SK-N-SH treated with all-trans-retinoic acid at 6 μM for 48 hours (cell line): ENCODE data around the gene HOXA2.

Experiments used
- ATAC-seq: fragments of 200-7000 bp; cut with Tn5 transposase; 3 replicates; pipeline ENCODE4 v1.9.1; 2020; ENCODE audit warnings: mild to moderate bottlenecking, moderate library complexity
- ARNTL ChIP-seq: fragments of 450-650 bp; formaldehyde crosslinking; IDR thresholded peaks from 2 replicates; pipeline ENCODE4 v1.5.0; 2020; ENCODE audit warnings: low read depth, mild to moderate bottlenecking, moderate library complexity, borderline replicate concordance
- BACH2 ChIP-seq: fragments of 250-450 bp; sonication (Bioruptor Pico); IDR thresholded peaks from 2 replicates; pipeline ENCODE4 v1.9.0; 2021; ENCODE audit warnings: mild to moderate bottlenecking, borderline replicate concordance
- CREB5 ChIP-seq: fragments of 250-450 bp; sonication (Bioruptor Pico); IDR thresholded peaks from 2 replicates; pipeline ENCODE4 v1.5.1; 2020; ENCODE audit warnings: low read depth, mild to moderate bottlenecking, moderate library complexity
- CSDC2 ChIP-seq: fragments of 250-450 bp; sonication (Bioruptor Pico); IDR thresholded peaks from 2 replicates; pipeline ENCODE4 v1.5.0; 2020; ENCODE audit warnings: mild to moderate bottlenecking, moderate library complexity
- CSRNP3 ChIP-seq: fragments of 250-450 bp; sonication (Bioruptor Pico); IDR thresholded peaks from 2 replicates; pipeline ENCODE4 v1.5.1; 2021; ENCODE audit warnings: mild to moderate bottlenecking, moderate library complexity
- GLIS3 ChIP-seq: fragments of 250-450 bp; sonication (Bioruptor Pico); IDR thresholded peaks from 2 replicates; pipeline ENCODE4 v1.5.0; 2020; ENCODE audit warnings: mild to moderate bottlenecking, moderate library complexity
- ISL1 ChIP-seq: fragments of 250-450 bp; sonication (Bioruptor Pico); IDR thresholded peaks from 2 replicates; pipeline ENCODE4 v2.1.2; 2022; ENCODE audit warnings: mild to moderate bottlenecking, moderate library complexity
- OSR1 ChIP-seq: fragments of 250-450 bp; sonication (Bioruptor Pico); IDR thresholded peaks from 2 replicates; pipeline ENCODE4 v1.8.0; 2022; ENCODE audit warnings: moderate library complexity, mild to moderate bottlenecking, inconsistent platforms
- PATZ1 ChIP-seq: fragments of 250-450 bp; sonication (Bioruptor Pico); IDR thresholded peaks from 2 replicates; pipeline ENCODE4 v1.8.0; 2020; ENCODE audit warnings: mild to moderate bottlenecking, moderate library complexity, borderline replicate concordance
- POU6F1 ChIP-seq: fragments of 250-450 bp; sonication (Bioruptor Pico); IDR thresholded peaks from 2 replicates; pipeline ENCODE4 v1.8.0; 2021; ENCODE audit warnings: low read depth, mild to moderate bottlenecking, moderate library complexity, borderline replicate concordance
- SNAI2 ChIP-seq: fragments of 250-450 bp; sonication (Bioruptor Pico); IDR thresholded peaks from 2 replicates; pipeline ENCODE4 v1.5.0; 2020; ENCODE audit warnings: mild to moderate bottlenecking, moderate library complexity
- TOX ChIP-seq: fragments of 250-450 bp; sonication (Bioruptor Pico); IDR thresholded peaks from 2 replicates; pipeline ENCODE4 v1.8.0; 2021; ENCODE audit warnings: mild to moderate bottlenecking, moderate library complexity, borderline replicate concordance
- TSHZ2 ChIP-seq: fragments of 250-450 bp; sonication (Bioruptor Pico); IDR thresholded peaks from 2 replicates; pipeline ENCODE4 v1.5.0; 2020; ENCODE audit warnings: mild to moderate bottlenecking, moderate library complexity
- ZFP3 ChIP-seq: fragments of 250-450 bp; sonication (Bioruptor Pico); IDR thresholded peaks from 2 replicates; pipeline ENCODE4 v1.5.0; 2020; ENCODE audit warnings: mild to moderate bottlenecking, moderate library complexity
- ZFP30 ChIP-seq: fragments of 450-650 bp; formaldehyde crosslinking; IDR thresholded peaks from 2 replicates; pipeline ENCODE4 v1.5.0; 2022; ENCODE audit warnings: mild to moderate bottlenecking, moderate library complexity
- ZNF565 ChIP-seq: fragments of 450-650 bp; formaldehyde crosslinking; conservative IDR thresholded peaks from 2 replicates; pipeline ENCODE4 v1.5.0; 2020; ENCODE audit warnings: low read depth, mild to moderate bottlenecking, moderate library complexity
- ZNF70 ChIP-seq: fragments of 450-650 bp; formaldehyde crosslinking; IDR thresholded peaks from 2 replicates; pipeline ENCODE4 v1.5.0; 2020; ENCODE audit warnings: mild to moderate bottlenecking, moderate library complexity
- ZNF8 ChIP-seq: fragments of 450-650 bp; formaldehyde crosslinking; IDR thresholded peaks from 2 replicates; pipeline ENCODE4 v1.5.0; 2020; ENCODE audit warnings: mild to moderate bottlenecking, moderate library complexity

Gene HOXA2

GRCh38 chr7:27146491-27147198, 44.2 kb upstream of the HOXA2 start (continued):
- TF ChIP-seq POU6F1 (CRISPR knock-in tag): no peak
- no peak for TF ChIP-seq CSDC2 (CRISPR knock-in tag)

- no peak for ATAC-seq
- TF ChIP-seq ZNF70 (CRISPR knock-in tag): no peak
- no peak for TF ChIP-seq SNAI2 (CRISPR knock-in tag)
- no peak for TF ChIP-seq POU6F1 (CRISPR knock-in tag)
- no peak for TF ChIP-seq ZFP3
- no peak for TF ChIP-seq TOX (CRISPR knock-in tag)
- no peak for TF ChIP-seq ZNF565 (CRISPR knock-in tag)
- TF ChIP-seq CSDC2 (CRISPR knock-in tag): no peak
- TF ChIP-seq ISL1 (CRISPR knock-in tag): no peak
- TF ChIP-seq PATZ1 (CRISPR knock-in tag): no peak
- TF ChIP-seq GLIS3 (CRISPR knock-in tag): no peak
- no peak for TF ChIP-seq CSRNP3
- no peak for TF ChIP-seq CREB5 (CRISPR knock-in tag)
- TF ChIP-seq BACH2 (CRISPR knock-in tag): no peak
- TF ChIP-seq OSR1 (CRISPR knock-in tag): no peak
- TF ChIP-seq ARNTL (CRISPR knock-in tag): no peak
- TF ChIP-seq TSHZ2 (CRISPR knock-in tag): no peak
- TF ChIP-seq ZNF8 (CRISPR knock-in tag): no peak
- no peak for TF ChIP-seq ZFP30 (CRISPR knock-in tag)
Measured at GRCh38 chr7:27145914-27146412, 43.5 kb upstream of the HOXA2 start.
